CD4-positive, alpha-beta memory T cell (primary cell): ENCODE measurements around the gene CBX8. TPM values are rescaled to one million over a fixed set of nuclear protein-coding genes. Genes with fewer than 3 reads are reported as not detected.

Experiments used
- CTCF ChIA-PET: fragments of 350-600 bp; sonication (Branson Sonifier 250); formaldehyde crosslinking; loops from one replicate; lab custom pipeline; 2021; ENCODE audit warnings: inconsistent platforms; ENCODE audit not compliant: partially characterized antibody; lab: Charles Lee
- POLR2A ChIA-PET: fragments of 350-600 bp; sonication (Branson Sonifier 250); formaldehyde crosslinking; loops from one replicate; lab custom pipeline; 2021; ENCODE audit not compliant: partially characterized antibody; lab: Charles Lee
- DNase-seq, 5 donors: peaks; one replicate each; pipeline versions ENCODE4 v3.0.0 to v3.0.0-alpha.2; 2020 to 2022; ENCODE audit warnings: mixed read lengths in 1 of 5
- H3K27ac ChIP-seq: one replicate; pipeline ENCODE4 v1.7.0; 2013; ENCODE audit warnings: low read depth, low read length
- H3K27me3 ChIP-seq: 2 replicates; pipeline ENCODE4 v1.7.0; 2013; ENCODE audit warnings: mild to moderate bottlenecking, low read length, moderate library complexity; ENCODE audit not compliant: insufficient read depth
- H3K36me3 ChIP-seq: 2 replicates; pipeline ENCODE4 v1.7.0; 2013; ENCODE audit warnings: mild to moderate bottlenecking, low read length, moderate library complexity; ENCODE audit not compliant: insufficient read depth
- H3K4me1 ChIP-seq: 2 replicates; pipeline ENCODE4 v1.7.0; 2013; ENCODE audit warnings: mild to moderate bottlenecking, low read length, moderate library complexity; ENCODE audit not compliant: insufficient read depth
- H3K4me3 ChIP-seq, 2 donors: one replicate each; pipeline ENCODE4 v1.7.0; 2013; ENCODE audit warnings: low read length in 2 of 2, mild to moderate bottlenecking in 1 of 2
- H3K9me3 ChIP-seq, 2 donors: one replicate each; pipeline ENCODE4 v1.7.0; 2013; ENCODE audit warnings: low read length in 2 of 2, control low read depth in 1 of 2; ENCODE audit not compliant: control insufficient read depth in 1 of 2
- H3K27ac Mint-ChIP-seq, 7 donors: one replicate each; pipeline ENCODE4 v1.8.0; 2020 to 2021; ENCODE audit warnings: mixed read lengths in 7 of 7, mild to moderate bottlenecking in 6 of 7, inconsistent platforms in 3 of 7, moderate library complexity in 3 of 7
- H3K27me3 Mint-ChIP-seq, 2 donors: one replicate each; pipeline ENCODE4 v1.8.0; 2020 to 2021; ENCODE audit warnings: mixed read lengths in 2 of 2
- H3K36me3 Mint-ChIP-seq, 2 donors: one replicate each; pipeline ENCODE4 v1.8.0; 2020 to 2021; ENCODE audit warnings: mixed read lengths in 2 of 2, inconsistent platforms in 1 of 2, mild to moderate bottlenecking in 1 of 2
- H3K4me1 Mint-ChIP-seq, 4 donors: one replicate each; pipeline ENCODE4 v1.8.0; 2020 to 2021; ENCODE audit warnings: mixed read lengths in 4 of 4, mild to moderate bottlenecking in 1 of 4
- H3K4me3 Mint-ChIP-seq, 8 donors: one replicate each; pipeline ENCODE4 v1.8.0; 2020 to 2021; ENCODE audit warnings: mixed read lengths in 8 of 8, mild to moderate bottlenecking in 7 of 8, moderate library complexity in 6 of 8, inconsistent platforms in 3 of 8
- H3K9me3 Mint-ChIP-seq, 8 donors: one replicate each; pipeline ENCODE4 v1.8.0; 2020 to 2021; ENCODE audit warnings: mixed read lengths in 8 of 8, mild to moderate bottlenecking in 5 of 8, inconsistent platforms in 3 of 8, moderate library complexity in 1 of 8
- intact Hi-C: fragments of 100-400 bp; cut with micrococcal nuclease; formaldehyde crosslinking; loops from one replicate; pipeline ENCODE4 v1.15.1; 2023
- polyA plus RNA-seq, 2 donors: library from polyadenylated mRNA; unstranded; fragments of 300-500 nt; fragmentation: Illumina TruSeq; gene quantifications; one replicate each; pipeline ENCODE4 v1.2.3, GENCODE V29; 2021
- total RNA-seq, 2 experiments: library from RNA; stranded (reverse); gene quantifications; one replicate each; pipeline ENCODE4 v1.2.3, GENCODE V29; 2021

Gene CBX8
- total and polyA plus RNA-seq, 4 experiments from 2014 or later, result 0.29 to 4.1 (median 1.6) TPM

DNA sequence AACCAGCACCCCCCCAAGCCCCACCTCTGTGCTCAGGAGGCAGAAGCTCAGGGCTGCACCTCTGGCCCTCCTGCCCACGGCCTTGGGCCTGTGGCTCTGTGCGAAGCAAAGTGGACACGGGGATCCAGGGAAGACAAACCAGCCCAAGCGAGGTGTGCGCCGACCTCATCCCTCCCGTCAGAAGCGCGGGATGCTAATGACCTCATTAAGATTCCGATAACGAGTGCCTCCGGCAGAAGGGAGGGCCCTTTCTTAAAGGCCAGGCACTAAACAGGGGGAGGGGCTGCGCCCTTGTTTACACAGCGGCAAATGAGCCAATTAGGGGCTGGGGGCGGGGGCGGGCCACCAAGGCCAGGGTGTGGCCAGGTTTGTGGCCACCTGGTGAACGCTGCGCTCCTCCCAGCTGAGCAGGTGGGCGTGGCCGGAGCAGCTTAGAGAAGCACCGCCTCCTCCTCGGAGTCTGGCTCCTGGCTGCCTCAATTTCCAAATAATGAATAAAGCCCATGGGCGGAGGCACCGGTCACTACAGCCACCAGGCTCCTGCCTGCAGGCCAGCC, 39.2 kb upstream of the CBX8 start:
- DNase-seq, result no peak
- POLR2A ChIA-PET, result interaction anchor here (1.0 to 16.4 kb wide), 3 partner anchors 11 to 161 kb away, joined by 3 to 503 read pairs (median 3); partner anchors contain the start of gene CBX8
- H3K27ac Mint-ChIP-seq, result peak overlapping the region in 1 of 7 donors; percentile 55
- H3K27me3 ChIP-seq, result peaks cover 12% of the 10 kb centered on the region
- CTCF ChIA-PET, result interaction anchor here (0.5 to 1.5 kb wide), 4 partner anchors 11 to 205 kb away, joined by 3 to 6 read pairs (median 4); no protein-coding TSS in a partner anchor
- peaks cover 21 to 22% of the 10 kb centered on the region in 2 donors for H3K36me3 Mint-ChIP-seq
- peaks cover 0 to 1% of the 10 kb centered on the region in 2 donors for H3K27me3 Mint-ChIP-seq
- H3K36me3 ChIP-seq, result peaks cover 16% of the 10 kb centered on the region
- H3K4me3 ChIP-seq, result no peak overlapping the region
- peaks cover 10 to 56% (median 30%) of the 10 kb centered on the region in 4 donors for H3K4me1 Mint-ChIP-seq
- peak overlapping the region in 3 of 8 donors; percentile 91 to 96 (median 95) for H3K4me3 Mint-ChIP-seq
- H3K4me1 ChIP-seq, result peaks cover 50% of the 10 kb centered on the region
- intact Hi-C loops, result no loop called here
- no peaks in the 10 kb centered on the region for H3K9me3 ChIP-seq
- H3K9me3 Mint-ChIP-seq, result peaks cover 0 to 7% (median 0%) of the 10 kb centered on the region in 8 donors
- no peak overlapping the region for H3K27ac ChIP-seq

DNA sequence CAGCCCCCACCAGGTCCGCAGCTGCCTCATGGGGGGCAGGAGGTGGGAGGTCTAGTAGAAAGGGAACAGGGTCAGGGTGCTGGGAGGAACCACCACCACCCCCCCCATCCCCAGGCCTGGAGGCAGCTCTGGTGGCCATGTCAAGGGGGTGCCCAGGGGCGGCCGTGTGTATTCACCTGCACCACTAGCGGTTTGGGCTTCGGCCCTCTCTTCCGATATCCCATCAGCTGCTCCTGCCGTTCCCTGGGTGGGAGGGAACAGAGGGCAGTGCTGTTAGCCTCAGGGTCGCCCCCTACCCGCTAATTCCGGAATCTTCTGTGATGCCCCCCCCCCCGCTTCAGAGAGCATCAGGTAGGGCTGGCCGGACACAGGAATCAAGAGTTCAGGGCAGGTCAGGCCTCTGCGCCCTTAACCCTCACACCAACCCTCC, 38.6 kb upstream of the CBX8 start:
- Histone ChIP-seq H3K4me1 (peaks cover 49% of the 10 kb centered on the region), H3K9me3 (no peaks in the 10 kb centered on the region), H3K27ac (no peak overlapping the region), H3K4me3 (no peak overlapping the region), H3K36me3 (peaks cover 16% of the 10 kb centered on the region), H3K27me3 (peaks cover 7% of the 10 kb centered on the region)
- Mint-ChIP-seq H3K27me3 (no peaks in the 10 kb centered on the region), H3K27ac (peak overlapping the region in 1 of 7 donors; percentile 55), H3K9me3 (peaks cover 0 to 7% (median 0%) of the 10 kb centered on the region in 8 donors), H3K4me3 (peak overlapping the region in 1 of 8 donors; percentile 50), H3K4me1 (peaks cover 10 to 50% (median 27%) of the 10 kb centered on the region in 4 donors), H3K36me3 (peaks cover 21 to 22% of the 10 kb centered on the region in 2 donors)
- CTCF ChIA-PET, result interaction anchor here (0.7 to 1.5 kb wide), 11 partner anchors 10 to 158 kb away, joined by 3 to 9 read pairs (median 4); no protein-coding TSS in a partner anchor
- intact Hi-C loops, result no loop called here
- POLR2A ChIA-PET, result interaction anchor here (1.0 to 16.4 kb wide), 2 partner anchors 10 to 29 kb away, joined by 3 to 503 read pairs; partner anchors contain the start of gene CBX8
- DNase-seq, result peak in 1 of 5 donors; percentile 41

DNA sequence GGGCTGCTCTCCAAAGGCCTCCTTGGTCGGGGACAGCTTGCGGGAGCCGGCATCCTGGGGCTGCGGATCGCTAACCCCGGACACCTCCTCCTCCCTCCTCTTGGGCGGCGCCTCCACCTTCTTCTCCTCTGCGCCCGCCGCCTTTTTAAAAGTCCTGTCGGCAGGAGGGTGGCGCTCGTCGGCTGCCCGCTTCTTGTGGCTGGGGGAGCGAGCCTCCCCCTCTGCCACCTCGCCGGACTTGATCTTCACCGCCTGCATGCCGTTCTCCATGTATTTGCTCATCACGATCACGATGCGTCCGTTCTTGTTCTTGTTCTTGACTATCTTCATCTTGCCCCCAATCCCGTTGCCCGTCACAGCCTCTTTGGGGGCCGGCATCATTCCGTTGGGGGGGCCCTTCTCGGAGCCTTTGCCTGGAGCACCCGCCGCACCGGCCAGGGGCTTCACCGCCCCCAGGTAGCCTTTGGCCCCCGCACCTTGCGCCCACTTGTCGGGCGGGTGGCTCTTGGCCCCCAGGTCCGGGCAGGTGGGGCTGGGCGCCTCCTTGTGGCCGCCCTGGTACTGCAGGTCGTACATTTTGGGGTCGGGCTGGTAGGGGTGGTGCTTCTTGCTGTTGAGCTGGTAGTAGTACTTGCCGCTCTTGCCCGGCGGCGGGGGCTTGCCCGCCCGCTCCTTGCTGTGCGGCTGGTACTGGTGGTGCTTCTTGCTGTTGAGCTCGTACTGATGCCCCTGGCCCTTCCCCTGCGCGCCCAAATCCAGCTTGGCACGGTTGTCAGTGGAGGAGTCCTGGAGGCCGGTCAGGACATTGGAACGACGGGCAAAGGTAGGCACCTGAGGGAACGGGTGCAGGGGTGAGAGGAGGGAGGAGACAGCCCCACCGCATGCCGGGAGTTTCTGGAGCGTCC, 37.9 kb upstream of the CBX8 start:
- DNase-seq, result peak in 2 of 5 donors; percentile 42 to 53
- Histone ChIP-seq H3K27me3 (peaks cover under 1% of the 10 kb centered on the region), H3K4me1 (peaks cover 42% of the 10 kb centered on the region), H3K36me3 (peaks cover 16% of the 10 kb centered on the region), H3K9me3 (no peaks in the 10 kb centered on the region), H3K27ac (no peak overlapping the region), H3K4me3 (no peak overlapping the region)
- Mint-ChIP-seq H3K27ac (peak overlapping the region in 3 of 7 donors; percentile 12 to 70 (median 55)), H3K4me3 (peak overlapping the region in 3 of 8 donors; percentile 3 to 61 (median 23)), H3K36me3 (peaks cover 21 to 22% of the 10 kb centered on the region in 2 donors), H3K9me3 (peaks cover 0 to 7% (median 0%) of the 10 kb centered on the region in 8 donors), H3K27me3 (no peaks in the 10 kb centered on the region), H3K4me1 (peaks cover 9 to 44% (median 24%) of the 10 kb centered on the region in 4 donors)
- CTCF ChIA-PET, result interaction anchor here (0.7 to 1.5 kb wide), 11 partner anchors 10 to 159 kb away, joined by 3 to 9 read pairs (median 4); no protein-coding TSS in a partner anchor
- POLR2A ChIA-PET, result interaction anchor here (0.5 to 16.4 kb wide), 2 partner anchors 28 to 93 kb away, joined by 3 to 503 read pairs; partner anchors contain the start of gene CBX8
- intact Hi-C loops, result no loop called here

DNA sequence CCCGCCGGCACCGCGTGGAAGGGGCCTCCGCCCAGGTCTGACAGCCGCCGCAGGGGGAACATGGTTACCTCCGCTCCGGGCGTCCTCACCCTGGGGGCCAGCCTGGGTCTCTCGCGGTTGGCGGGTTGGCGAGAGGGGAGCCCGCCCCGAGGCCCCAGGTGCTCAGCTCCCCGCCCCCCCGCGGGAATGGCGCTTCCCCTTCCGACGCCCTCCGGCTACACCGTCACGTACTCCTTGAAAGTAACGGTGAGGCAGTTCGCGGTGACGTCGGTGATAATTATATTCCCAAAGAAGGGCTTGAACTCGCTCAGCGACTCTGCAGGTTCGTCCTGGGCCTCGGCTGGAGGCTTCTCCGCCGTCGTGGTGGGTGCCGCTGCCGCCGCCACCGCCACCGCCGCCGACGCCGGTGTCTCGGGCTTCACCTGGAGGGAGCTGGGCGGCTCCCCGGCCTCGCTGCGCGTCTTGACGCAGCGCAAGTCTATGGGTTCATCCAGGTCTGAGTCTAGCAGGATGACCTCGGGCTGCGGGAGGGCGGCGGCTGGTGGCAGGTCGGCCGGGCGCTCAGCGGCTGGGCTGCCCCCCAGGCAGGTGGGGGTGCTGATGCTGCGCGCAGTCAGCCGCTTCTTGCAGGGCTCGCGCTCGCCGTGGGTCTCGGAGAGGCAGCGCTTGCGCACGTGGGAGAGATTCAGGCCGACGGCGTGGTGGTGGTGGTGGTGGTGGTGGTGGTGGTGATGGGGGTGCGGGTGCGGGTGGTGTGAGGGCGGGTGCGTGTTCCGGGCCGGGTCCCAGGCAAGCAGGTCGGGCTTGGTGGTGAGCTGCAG, 37.1 kb upstream of the CBX8 start:
- no peak overlapping the region for H3K4me3 ChIP-seq
- DNase-seq, result peak in 1 of 5 donors; percentile 42
- H3K36me3 ChIP-seq, result peaks cover 16% of the 10 kb centered on the region
- H3K4me1 ChIP-seq, result peaks cover 41% of the 10 kb centered on the region
- intact Hi-C loops, result no loop called here
- no peaks in the 10 kb centered on the region for H3K9me3 ChIP-seq
- POLR2A ChIA-PET, result interaction anchor here (16.4 kb wide), 1 partner anchor 28 kb away, joined by 503 read pairs; the partner anchor contains the start of gene CBX8
- Mint-ChIP-seq H3K4me1 (peaks cover 9 to 43% (median 27%) of the 10 kb centered on the region in 4 donors), H3K4me3 (no peak overlapping the region), H3K36me3 (peaks cover 21 to 22% of the 10 kb centered on the region in 2 donors), H3K27me3 (no peaks in the 10 kb centered on the region), H3K9me3 (peaks cover 0 to 7% (median 0%) of the 10 kb centered on the region in 8 donors), H3K27ac (peak overlapping the region in 1 of 7 donors; percentile 12)
- no peaks in the 10 kb centered on the region for H3K27me3 ChIP-seq
- CTCF ChIA-PET, result interaction anchor here (0.6 to 1.5 kb wide), 8 partner anchors 14 to 252 kb away, joined by 3 to 5 read pairs (median 3); partner anchors contain the start of gene CBX8
- H3K27ac ChIP-seq, result no peak overlapping the region

DNA sequence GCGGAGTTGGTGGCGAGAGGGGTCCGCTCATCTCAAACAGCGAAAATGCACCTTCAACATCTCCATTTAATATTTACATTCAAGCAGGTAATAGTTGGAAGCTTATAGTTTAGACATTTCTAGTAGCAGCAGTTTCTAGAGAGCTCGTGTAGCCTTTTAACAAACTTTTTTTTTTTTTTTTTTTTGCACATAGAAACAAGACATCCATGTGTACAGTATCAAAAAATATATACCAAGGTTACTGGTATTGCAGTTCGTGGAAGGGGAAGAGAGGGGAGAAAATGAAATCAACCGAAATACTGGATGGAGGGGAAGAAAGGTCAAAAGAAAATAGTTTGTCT, 36.2 kb upstream of the CBX8 start:
- H3K4me3 Mint-ChIP-seq, result peak overlapping the region in 5 of 8 donors; percentile 38 to 65 (median 55)
- peak overlapping the region in 2 of 7 donors; percentile 77 to 82 for H3K27ac Mint-ChIP-seq

More for the DNA sequence above, 36.2 kb upstream of the CBX8 start:
- Histone ChIP-seq H3K27me3 (no peaks in the 10 kb centered on the region), H3K4me1 (peaks cover 46% of the 10 kb centered on the region), H3K9me3 (no peaks in the 10 kb centered on the region), H3K36me3 (peaks cover 16% of the 10 kb centered on the region), H3K4me3 (no peak overlapping the region), H3K27ac (no peak overlapping the region)
- intact Hi-C loops, result no loop called here
- H3K9me3 Mint-ChIP-seq, result peaks cover 0 to 7% (median 0%) of the 10 kb centered on the region in 8 donors
- peaks cover 15 to 18% of the 10 kb centered on the region in 2 donors for H3K36me3 Mint-ChIP-seq
- peaks cover 8 to 40% (median 24%) of the 10 kb centered on the region in 4 donors for H3K4me1 Mint-ChIP-seq
- DNase-seq, result no peak
- H3K27me3 Mint-ChIP-seq, result no peaks in the 10 kb centered on the region
- CTCF ChIA-PET, result interaction anchor here (0.7 to 1.3 kb wide), 7 partner anchors 15 to 154 kb away, joined by 3 to 4 read pairs (median 3); partner anchors contain the start of gene CBX8
- POLR2A ChIA-PET, result interaction anchor here (0.7 to 16.4 kb wide), 2 partner anchors 27 to 94 kb away, joined by 3 to 503 read pairs; partner anchors contain the start of gene CBX8
